HepG2 (cell line): ENCODE data around the gene UPK1A. TPM values are rescaled to one million over a fixed set of nuclear protein-coding genes. Genes with fewer than 3 reads are reported as not detected.

Source experiments
- ETV5 ChIP-seq: IDR thresholded peaks from 2 replicates; pipeline ENCODE4 v1.6.1; 2018; ENCODE audit warnings: missing biosample characterization, missing genetic modification reagents, inconsistent platforms, borderline replicate concordance
- HNF4G ChIP-seq, 2 experiments: sonication (generic) in 1 of 2; formaldehyde crosslinking in 1 of 2; IDR thresholded peaks; 2 replicates each; pipeline versions ENCODE4 v1.4.0 to v1.6.1; 2011 to 2020; ENCODE audit warnings: borderline replicate concordance in 2 of 2, low read depth in 2 of 2, mild to moderate bottlenecking in 2 of 2, low read length in 1 of 2, missing genetic modification reagents in 1 of 2, moderate library complexity in 1 of 2
- MTA3 ChIP-seq: sonication (generic); formaldehyde crosslinking; IDR thresholded peaks from 2 replicates; pipeline ENCODE4 v1.4.0; 2020; ENCODE audit warnings: missing genetic modification reagents
- POLR2G ChIP-seq: fragments of 200-400 bp; formaldehyde crosslinking; IDR thresholded peaks from 2 replicates; pipeline ENCODE4 v1.6.1; 2018; ENCODE audit warnings: mild to moderate bottlenecking, low read depth, low read length, moderate library complexity
- RFXAP ChIP-seq: sonication (generic); formaldehyde crosslinking; IDR thresholded peaks from 2 replicates; pipeline ENCODE4 v1.4.0; 2020; ENCODE audit warnings: missing genetic modification reagents, borderline replicate concordance
- SIN3B ChIP-seq: fragments of 150-350 bp; IDR thresholded peaks from 2 replicates; pipeline ENCODE4 v1.6.1; 2014; ENCODE audit warnings: low read length
- STAG1 ChIP-seq: sonication (generic); formaldehyde crosslinking; IDR thresholded peaks from 2 replicates; pipeline ENCODE4 v1.4.0; 2020; ENCODE audit warnings: missing genetic modification reagents
- ZBTB14 ChIP-seq: sonication (generic); formaldehyde crosslinking; IDR thresholded peaks from 2 replicates; pipeline ENCODE4 v1.4.0; 2020; ENCODE audit warnings: missing genetic modification reagents
- ZNF720 ChIP-seq: sonication (generic); formaldehyde crosslinking; IDR thresholded peaks from 2 replicates; pipeline ENCODE4 v1.4.0; 2020; ENCODE audit warnings: missing genetic modification reagents
- ZNF788 ChIP-seq: sonication (generic); formaldehyde crosslinking; IDR thresholded peaks from 2 replicates; pipeline ENCODE4 v1.5.0; 2020; ENCODE audit warnings: mild to moderate bottlenecking, missing genetic modification reagents, borderline replicate concordance
- polyA plus RNA-seq, 8 experiments: library from polyadenylated mRNA; depleted of rRNA in 3 of 8; stranded (reverse) in 7 of 8; unstranded in 1 of 8; fragments of >200 nt; fragmentation: Illumina TruSeq in 4 of 8; extraction: Trizol in 4 of 8; gene quantifications; 2 replicates each; pipeline versions ENCODE4 v1.2.1 to v1.2.3, GENCODE V29; 2011 to 2016; ENCODE audit warnings: low read depth in 4 of 8, missing spikeins in 1 of 8, mixed read lengths in 1 of 8; ENCODE audit not compliant: insufficient read depth in 1 of 8
- total RNA-seq, 5 experiments: library from RNA; depleted of rRNA; stranded (reverse); fragments of >200 nt; fragmentation: Illumina TruSeq; extraction: Trizol; gene quantifications; 2 replicates each; pipeline ENCODE4 v1.2.3, GENCODE V29; 2016; ENCODE audit warnings: low read depth in 1 of 5
- TF ChIP-seq, protein P1 (sequence below): sonication (generic); formaldehyde crosslinking; conservative IDR thresholded peaks from 2 replicates; pipeline ENCODE4 v1.8.0; 2022; ENCODE audit warnings: missing genetic modification reagents
- TF ChIP-seq, protein P2 (sequence below): sonication (generic); formaldehyde crosslinking; conservative IDR thresholded peaks from 2 replicates; pipeline ENCODE4 v1.4.0; 2020; ENCODE audit warnings: missing genetic modification reagents
- TF ChIP-seq, protein P3 (sequence below): sonication (generic); formaldehyde crosslinking; IDR thresholded peaks from 2 replicates; pipeline ENCODE4 v1.8.0; 2022; ENCODE audit warnings: mild to moderate bottlenecking, missing genetic modification reagents
- TF ChIP-seq, protein P4 (sequence below): sonication (generic); formaldehyde crosslinking; IDR thresholded peaks from 2 replicates; pipeline ENCODE4 v1.5.0; 2020; ENCODE audit warnings: mild to moderate bottlenecking, low read depth, missing genetic modification reagents, borderline replicate concordance
- TF ChIP-seq, protein P5 (sequence below): sonication (generic); formaldehyde crosslinking; IDR thresholded peaks from 2 replicates; pipeline ENCODE4 v1.5.1; 2020; ENCODE audit warnings: mild to moderate bottlenecking, moderate library complexity, missing genetic modification reagents
- TF ChIP-seq, protein P6 (sequence below): IDR thresholded peaks from 2 replicates; pipeline ENCODE4 v1.6.1; 2018; ENCODE audit warnings: missing genetic modification reagents, mild to moderate bottlenecking, missing compliant biosample characterization

Gene UPK1A
- total and polyA plus RNA-seq, 2 of the 13 experiments (the other 11 are each of a cell fraction or from before 2014, with no cell fraction given) = 2.9 TPM; not detected in 1

GRCh38 chr19:35693835-35694599 lies 27.7 kb downstream of the UPK1A start (continued):
- TF ChIP-seq, protein P1, sequence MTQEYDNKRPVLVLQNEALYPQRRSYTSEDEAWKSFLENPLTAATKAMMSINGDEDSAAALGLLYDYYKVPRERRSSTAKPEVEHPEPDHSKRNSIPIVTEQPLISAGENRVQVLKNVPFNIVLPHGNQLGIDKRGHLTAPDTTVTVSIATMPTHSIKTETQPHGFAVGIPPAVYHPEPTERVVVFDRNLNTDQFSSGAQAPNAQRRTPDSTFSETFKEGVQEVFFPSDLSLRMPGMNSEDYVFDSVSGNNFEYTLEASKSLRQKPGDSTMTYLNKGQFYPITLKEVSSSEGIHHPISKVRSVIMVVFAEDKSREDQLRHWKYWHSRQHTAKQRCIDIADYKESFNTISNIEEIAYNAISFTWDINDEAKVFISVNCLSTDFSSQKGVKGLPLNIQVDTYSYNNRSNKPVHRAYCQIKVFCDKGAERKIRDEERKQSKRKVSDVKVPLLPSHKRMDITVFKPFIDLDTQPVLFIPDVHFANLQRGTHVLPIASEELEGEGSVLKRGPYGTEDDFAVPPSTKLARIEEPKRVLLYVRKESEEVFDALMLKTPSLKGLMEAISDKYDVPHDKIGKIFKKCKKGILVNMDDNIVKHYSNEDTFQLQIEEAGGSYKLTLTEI = no peak
- TF ChIP-seq, protein P2, sequence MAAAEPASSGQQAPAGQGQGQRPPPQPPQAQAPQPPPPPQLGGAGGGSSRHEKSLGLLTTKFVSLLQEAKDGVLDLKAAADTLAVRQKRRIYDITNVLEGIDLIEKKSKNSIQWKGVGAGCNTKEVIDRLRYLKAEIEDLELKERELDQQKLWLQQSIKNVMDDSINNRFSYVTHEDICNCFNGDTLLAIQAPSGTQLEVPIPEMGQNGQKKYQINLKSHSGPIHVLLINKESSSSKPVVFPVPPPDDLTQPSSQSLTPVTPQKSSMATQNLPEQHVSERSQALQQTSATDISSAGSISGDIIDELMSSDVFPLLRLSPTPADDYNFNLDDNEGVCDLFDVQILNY (CRISPR knock-in tag) = no peak
- no peak for TF ChIP-seq SIN3B
- TF ChIP-seq, protein P3, sequence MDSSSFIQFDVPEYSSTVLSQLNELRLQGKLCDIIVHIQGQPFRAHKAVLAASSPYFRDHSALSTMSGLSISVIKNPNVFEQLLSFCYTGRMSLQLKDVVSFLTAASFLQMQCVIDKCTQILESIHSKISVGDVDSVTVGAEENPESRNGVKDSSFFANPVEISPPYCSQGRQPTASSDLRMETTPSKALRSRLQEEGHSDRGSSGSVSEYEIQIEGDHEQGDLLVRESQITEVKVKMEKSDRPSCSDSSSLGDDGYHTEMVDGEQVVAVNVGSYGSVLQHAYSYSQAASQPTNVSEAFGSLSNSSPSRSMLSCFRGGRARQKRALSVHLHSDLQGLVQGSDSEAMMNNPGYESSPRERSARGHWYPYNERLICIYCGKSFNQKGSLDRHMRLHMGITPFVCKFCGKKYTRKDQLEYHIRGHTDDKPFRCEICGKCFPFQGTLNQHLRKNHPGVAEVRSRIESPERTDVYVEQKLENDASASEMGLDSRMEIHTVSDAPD (CRISPR knock-in tag) = no peak
- TF ChIP-seq ZNF720 = no peak
- no peak for TF ChIP-seq RFXAP (CRISPR knock-in tag)
- TF ChIP-seq, protein P4, sequence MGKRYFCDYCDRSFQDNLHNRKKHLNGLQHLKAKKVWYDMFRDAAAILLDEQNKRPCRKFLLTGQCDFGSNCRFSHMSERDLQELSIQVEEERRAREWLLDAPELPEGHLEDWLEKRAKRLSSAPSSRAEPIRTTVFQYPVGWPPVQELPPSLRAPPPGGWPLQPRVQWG (CRISPR knock-in tag) = no peak
- TF ChIP-seq MTA3 (CRISPR knock-in tag) = no peak
- peak; percentile 95 for TF ChIP-seq STAG1 (CRISPR knock-in tag)
- TF ChIP-seq, protein P5, sequence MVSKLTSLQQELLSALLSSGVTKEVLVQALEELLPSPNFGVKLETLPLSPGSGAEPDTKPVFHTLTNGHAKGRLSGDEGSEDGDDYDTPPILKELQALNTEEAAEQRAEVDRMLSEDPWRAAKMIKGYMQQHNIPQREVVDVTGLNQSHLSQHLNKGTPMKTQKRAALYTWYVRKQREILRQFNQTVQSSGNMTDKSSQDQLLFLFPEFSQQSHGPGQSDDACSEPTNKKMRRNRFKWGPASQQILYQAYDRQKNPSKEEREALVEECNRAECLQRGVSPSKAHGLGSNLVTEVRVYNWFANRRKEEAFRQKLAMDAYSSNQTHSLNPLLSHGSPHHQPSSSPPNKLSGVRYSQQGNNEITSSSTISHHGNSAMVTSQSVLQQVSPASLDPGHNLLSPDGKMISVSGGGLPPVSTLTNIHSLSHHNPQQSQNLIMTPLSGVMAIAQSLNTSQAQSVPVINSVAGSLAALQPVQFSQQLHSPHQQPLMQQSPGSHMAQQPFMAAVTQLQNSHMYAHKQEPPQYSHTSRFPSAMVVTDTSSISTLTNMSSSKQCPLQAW (CRISPR knock-in tag) = no peak
- no peak for TF ChIP-seq POLR2G
- TF ChIP-seq, protein P6, sequence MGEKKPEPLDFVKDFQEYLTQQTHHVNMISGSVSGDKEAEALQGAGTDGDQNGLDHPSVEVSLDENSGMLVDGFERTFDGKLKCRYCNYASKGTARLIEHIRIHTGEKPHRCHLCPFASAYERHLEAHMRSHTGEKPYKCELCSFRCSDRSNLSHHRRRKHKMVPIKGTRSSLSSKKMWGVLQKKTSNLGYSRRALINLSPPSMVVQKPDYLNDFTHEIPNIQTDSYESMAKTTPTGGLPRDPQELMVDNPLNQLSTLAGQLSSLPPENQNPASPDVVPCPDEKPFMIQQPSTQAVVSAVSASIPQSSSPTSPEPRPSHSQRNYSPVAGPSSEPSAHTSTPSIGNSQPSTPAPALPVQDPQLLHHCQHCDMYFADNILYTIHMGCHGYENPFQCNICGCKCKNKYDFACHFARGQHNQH (CRISPR knock-in tag) = 0 out of 2 replicates have a peak, but pooled peaks have one; percentile 46
- TF ChIP-seq ETV5 = no peak
- TF ChIP-seq HNF4G (IDR thresholded peaks at IDR 0.05; ENCODE audit: borderline replicate concordance, low read depth, low read length) = no peak
- TF ChIP-seq HNF4G (CRISPR knock-in tag; IDR thresholded peaks at IDR 0.05; ENCODE audit: borderline replicate concordance, low read depth) = no peak
- TF ChIP-seq ZNF788 (CRISPR knock-in tag) = no peak; the same call in 1 of the 2 replicates
- TF ChIP-seq ZBTB14 (CRISPR knock-in tag) = no peak
